Liver (tissue), 3 donors: Measurements from ENCODE around the gene PLA2G6.

Experiments used
- EGR1 ChIP-seq, 2 donors: IDR thresholded peaks; 2 replicates each; pipeline ENCODE4 v1.6.1; 2016 to 2018; ENCODE audit warnings: antibody characterized with exemption in 2 of 2, low read depth in 2 of 2
- TAF1 ChIP-seq: conservative IDR thresholded peaks from 2 replicates; pipeline ENCODE4 v1.6.1; 2016; ENCODE audit warnings: antibody characterized with exemption, mild to moderate bottlenecking
- YY1 ChIP-seq: IDR thresholded peaks from 2 replicates; pipeline ENCODE4 v1.6.1; 2016; ENCODE audit warnings: antibody characterized with exemption, mild to moderate bottlenecking
- TF ChIP-seq, protein P1 (sequence below): fragments of 150-350 bp; IDR thresholded peaks from 2 replicates; pipeline ENCODE4 v1.5.1; 2017; ENCODE audit warnings: improper control_type of control experiment, low read depth, low read length; ENCODE audit not compliant: missing input control
- donor health status: healthy.
- donor health status: healthy.

DNA sequence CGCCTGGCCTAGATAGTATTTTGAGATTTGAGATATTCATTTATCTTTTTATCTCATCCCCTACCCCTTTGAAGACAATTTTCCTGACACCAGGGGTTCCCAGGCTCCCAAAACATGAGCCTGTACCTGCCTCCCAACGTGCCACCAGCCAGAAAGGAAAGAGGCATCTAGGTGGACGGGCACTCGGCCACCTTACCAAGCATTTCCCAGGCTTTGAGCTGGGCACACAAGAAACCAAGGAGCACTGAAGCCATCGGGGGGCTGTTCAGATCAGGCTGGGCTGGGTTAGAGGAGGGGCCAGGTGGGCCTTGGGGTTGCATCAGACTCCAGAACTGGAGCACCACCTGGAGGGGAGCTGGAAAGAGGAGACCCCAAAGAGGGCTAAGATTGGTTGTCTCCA, 42.7 kb downstream of the PLA2G6 start:
- TF ChIP-seq, protein P1, sequence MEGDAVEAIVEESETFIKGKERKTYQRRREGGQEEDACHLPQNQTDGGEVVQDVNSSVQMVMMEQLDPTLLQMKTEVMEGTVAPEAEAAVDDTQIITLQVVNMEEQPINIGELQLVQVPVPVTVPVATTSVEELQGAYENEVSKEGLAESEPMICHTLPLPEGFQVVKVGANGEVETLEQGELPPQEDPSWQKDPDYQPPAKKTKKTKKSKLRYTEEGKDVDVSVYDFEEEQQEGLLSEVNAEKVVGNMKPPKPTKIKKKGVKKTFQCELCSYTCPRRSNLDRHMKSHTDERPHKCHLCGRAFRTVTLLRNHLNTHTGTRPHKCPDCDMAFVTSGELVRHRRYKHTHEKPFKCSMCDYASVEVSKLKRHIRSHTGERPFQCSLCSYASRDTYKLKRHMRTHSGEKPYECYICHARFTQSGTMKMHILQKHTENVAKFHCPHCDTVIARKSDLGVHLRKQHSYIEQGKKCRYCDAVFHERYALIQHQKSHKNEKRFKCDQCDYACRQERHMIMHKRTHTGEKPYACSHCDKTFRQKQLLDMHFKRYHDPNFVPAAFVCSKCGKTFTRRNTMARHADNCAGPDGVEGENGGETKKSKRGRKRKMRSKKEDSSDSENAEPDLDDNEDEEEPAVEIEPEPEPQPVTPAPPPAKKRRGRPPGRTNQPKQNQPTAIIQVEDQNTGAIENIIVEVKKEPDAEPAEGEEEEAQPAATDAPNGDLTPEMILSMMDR, result no peak
- TF ChIP-seq EGR1 (IDR thresholded peaks at IDR 0.05; ENCODE audit: low read depth in 2 of 2), result no peak
- no peak for TF ChIP-seq YY1
- no peak for TF ChIP-seq TAF1
